ENCODE results near the gene UPF2. TPM values are rescaled to one million over a fixed set of nuclear protein-coding genes. Genes with fewer than 3 reads are reported as not detected.

The UPF2 gene, protein sequence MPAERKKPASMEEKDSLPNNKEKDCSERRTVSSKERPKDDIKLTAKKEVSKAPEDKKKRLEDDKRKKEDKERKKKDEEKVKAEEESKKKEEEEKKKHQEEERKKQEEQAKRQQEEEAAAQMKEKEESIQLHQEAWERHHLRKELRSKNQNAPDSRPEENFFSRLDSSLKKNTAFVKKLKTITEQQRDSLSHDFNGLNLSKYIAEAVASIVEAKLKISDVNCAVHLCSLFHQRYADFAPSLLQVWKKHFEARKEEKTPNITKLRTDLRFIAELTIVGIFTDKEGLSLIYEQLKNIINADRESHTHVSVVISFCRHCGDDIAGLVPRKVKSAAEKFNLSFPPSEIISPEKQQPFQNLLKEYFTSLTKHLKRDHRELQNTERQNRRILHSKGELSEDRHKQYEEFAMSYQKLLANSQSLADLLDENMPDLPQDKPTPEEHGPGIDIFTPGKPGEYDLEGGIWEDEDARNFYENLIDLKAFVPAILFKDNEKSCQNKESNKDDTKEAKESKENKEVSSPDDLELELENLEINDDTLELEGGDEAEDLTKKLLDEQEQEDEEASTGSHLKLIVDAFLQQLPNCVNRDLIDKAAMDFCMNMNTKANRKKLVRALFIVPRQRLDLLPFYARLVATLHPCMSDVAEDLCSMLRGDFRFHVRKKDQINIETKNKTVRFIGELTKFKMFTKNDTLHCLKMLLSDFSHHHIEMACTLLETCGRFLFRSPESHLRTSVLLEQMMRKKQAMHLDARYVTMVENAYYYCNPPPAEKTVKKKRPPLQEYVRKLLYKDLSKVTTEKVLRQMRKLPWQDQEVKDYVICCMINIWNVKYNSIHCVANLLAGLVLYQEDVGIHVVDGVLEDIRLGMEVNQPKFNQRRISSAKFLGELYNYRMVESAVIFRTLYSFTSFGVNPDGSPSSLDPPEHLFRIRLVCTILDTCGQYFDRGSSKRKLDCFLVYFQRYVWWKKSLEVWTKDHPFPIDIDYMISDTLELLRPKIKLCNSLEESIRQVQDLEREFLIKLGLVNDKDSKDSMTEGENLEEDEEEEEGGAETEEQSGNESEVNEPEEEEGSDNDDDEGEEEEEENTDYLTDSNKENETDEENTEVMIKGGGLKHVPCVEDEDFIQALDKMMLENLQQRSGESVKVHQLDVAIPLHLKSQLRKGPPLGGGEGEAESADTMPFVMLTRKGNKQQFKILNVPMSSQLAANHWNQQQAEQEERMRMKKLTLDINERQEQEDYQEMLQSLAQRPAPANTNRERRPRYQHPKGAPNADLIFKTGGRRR
- 7.9 TPM for total RNA-seq

DNA sequence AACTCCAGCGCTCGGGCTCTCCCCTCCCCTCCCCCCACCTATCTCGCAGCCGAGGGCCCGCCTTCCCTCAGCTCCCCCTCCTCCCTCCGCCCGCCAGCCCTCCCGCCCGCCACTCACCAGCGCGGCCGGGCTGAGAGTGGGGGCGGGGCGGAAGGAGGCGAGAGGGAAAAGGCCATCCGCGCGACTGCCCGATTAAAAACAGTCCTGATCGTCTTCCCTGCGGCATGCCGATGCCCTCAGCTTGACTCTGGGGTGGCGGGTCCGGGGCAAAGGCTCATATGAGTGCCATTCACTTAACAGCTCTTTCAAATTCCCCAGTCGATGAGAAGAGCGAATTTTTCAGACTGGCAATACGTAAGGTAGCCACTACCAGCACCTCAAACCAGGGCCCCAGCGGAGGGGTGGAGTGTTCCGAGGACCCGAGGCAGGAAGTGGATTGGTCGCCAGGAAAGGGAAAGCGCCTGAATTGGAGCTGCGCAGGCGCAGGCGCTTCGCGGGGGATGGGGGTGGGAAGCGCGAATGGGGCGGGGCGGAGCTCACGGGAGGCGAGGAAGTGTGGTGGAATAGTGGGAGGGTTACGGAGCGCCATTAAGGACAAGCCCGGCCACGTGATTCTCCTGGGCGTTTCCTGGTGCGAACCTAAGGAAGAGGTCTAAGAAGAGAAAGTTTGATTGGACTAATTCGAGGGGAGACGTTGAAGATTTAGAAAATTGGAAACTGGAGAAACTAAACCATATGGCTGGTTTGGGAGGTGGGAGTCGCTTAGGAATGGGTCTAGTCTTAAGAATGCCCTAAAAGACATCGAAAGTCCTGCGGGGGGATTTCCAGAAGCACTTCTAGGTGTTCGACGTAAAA lies at the start of gene UPF2:
Gene UPF2, minus strand, starts transcription at position 13 of the 855 bp plus-strand sequence. CDS start 7,386 bp downstream, outside the sequence.
- Histone ChIP-seq H3K27me3 (no peaks in the 10 kb centered on the region), H3K4me3 (peak within 1 kb of the TSS; percentile 91 to 95), H3K9me3 (no peaks in the 10 kb centered on the region), H3K36me3 (no peaks in the 10 kb centered on the region), H3K4me1 (peaks cover 0 to 2% of the 10 kb centered on the region in 2 donors), H3K27ac (peak within 1 kb of the TSS; percentile 91 to 93)
- intact Hi-C loops (cut with DNase I) = loop anchor here (1.0 to 2.0 kb wide), 3 partner anchors 25 to 1260 kb away; partner anchors contain the start of genes DHTKD1 and SEC61A2
- TF ChIP-seq, protein P1, sequence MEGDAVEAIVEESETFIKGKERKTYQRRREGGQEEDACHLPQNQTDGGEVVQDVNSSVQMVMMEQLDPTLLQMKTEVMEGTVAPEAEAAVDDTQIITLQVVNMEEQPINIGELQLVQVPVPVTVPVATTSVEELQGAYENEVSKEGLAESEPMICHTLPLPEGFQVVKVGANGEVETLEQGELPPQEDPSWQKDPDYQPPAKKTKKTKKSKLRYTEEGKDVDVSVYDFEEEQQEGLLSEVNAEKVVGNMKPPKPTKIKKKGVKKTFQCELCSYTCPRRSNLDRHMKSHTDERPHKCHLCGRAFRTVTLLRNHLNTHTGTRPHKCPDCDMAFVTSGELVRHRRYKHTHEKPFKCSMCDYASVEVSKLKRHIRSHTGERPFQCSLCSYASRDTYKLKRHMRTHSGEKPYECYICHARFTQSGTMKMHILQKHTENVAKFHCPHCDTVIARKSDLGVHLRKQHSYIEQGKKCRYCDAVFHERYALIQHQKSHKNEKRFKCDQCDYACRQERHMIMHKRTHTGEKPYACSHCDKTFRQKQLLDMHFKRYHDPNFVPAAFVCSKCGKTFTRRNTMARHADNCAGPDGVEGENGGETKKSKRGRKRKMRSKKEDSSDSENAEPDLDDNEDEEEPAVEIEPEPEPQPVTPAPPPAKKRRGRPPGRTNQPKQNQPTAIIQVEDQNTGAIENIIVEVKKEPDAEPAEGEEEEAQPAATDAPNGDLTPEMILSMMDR (IDR thresholded peaks at IDR 0.05) = no peak
- DNase-seq (ENCODE audit: low spot score in 2 of 2) = peak; percentile 95 to 99

DNA sequence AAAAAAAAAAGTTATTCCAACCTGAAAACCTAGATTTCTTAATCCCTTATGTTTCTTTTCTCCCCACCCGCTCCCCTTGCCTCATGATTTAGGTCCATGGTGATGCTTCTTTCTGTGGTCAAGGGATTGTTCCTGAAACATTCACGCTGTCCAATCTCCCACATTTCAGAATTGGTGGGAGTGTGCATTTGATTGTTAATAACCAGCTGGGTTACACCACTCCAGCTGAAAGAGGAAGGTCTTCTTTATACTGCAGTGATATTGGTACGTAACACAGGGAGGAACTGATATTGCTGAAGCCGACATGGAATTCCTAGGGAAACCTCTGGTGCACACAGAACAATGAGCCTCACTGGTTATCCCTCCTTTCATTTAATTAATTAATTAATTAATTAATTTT lies 48.8 kb upstream of the UPF2 start:
- Histone ChIP-seq H3K4me1 (no peaks in the 10 kb centered on the region), H3K36me3 (peaks cover 48 to 68% of the 10 kb centered on the region in 2 donors), H3K4me3 (no peak overlapping the region), H3K27ac (no peak overlapping the region), H3K27me3 (no peaks in the 10 kb centered on the region), H3K9me3 (no peaks in the 10 kb centered on the region)
- intact Hi-C loops (cut with DNase I) = no loop called here
- TF ChIP-seq, protein P1 (IDR thresholded peaks at IDR 0.05) = no peak
- DNase-seq (ENCODE audit: low spot score in 2 of 2) = no peak

DNA sequence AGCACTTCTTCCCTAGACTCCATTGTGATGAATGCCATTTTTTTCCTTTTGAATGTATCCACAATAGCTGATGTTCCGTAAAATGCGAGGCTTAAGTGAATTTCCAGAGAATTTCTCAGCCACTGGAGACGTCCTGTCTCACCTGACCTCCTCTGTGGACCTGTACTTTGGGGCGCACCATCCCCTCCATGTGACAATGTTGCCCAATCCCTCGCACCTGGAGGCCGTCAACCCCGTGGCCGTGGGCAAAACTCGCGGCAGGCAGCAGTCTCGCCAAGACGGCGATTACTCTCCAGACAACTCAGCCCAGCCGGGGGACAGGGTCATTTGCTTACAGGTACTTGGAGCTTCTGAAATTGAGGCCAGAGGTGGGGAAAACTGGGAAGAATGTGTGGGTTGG lies 46.3 kb upstream of the UPF2 start:
- Histone ChIP-seq H3K27ac (no peak overlapping the region), H3K9me3 (no peaks in the 10 kb centered on the region), H3K36me3 (peaks cover 49 to 74% of the 10 kb centered on the region in 2 donors), H3K4me1 (no peaks in the 10 kb centered on the region), H3K27me3 (no peaks in the 10 kb centered on the region), H3K4me3 (no peak overlapping the region)
- no peak for DNase-seq (ENCODE audit: low spot score in 2 of 2)
- intact Hi-C loops (cut with DNase I) = no loop called here
- TF ChIP-seq, protein P1 (IDR thresholded peaks at IDR 0.05) = no peak

DNA sequence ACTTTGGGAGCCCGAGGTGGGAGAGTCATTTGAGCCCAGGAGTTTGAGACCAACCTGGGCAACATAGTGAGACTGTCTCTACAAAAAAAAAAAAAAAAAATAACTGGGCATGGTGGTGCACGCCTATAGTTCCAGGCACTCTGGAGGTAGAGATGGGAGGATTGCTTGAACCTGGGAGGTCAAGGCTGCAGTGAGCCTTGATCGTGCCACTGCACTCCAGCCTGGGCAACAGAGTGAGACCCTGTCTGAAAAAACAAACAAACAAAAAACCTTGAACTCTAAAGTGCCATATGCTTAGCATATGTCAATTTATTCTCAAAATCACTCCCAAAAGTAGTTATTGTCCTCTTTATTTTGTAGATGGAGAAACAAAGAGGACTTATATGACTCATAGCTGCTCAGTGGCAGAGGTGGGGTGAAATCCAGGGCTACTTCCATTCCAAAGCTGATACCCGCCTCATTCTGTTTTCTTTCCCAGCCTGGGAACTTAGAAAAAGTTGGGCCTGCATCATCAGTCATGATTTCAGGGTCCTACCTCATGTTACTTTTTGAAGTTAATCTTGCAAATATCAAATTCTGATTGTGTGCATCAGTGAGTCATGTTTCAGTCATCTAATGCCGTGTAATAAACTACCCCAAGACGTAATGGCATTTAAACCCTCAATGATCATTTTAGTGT lies 39.4 kb upstream of the UPF2 start:
- H3K27me3 ChIP-seq = no peaks in the 10 kb centered on the region
- H3K4me3 ChIP-seq = no peak overlapping the region
- no peaks in the 10 kb centered on the region for H3K4me1 ChIP-seq
- no peaks in the 10 kb centered on the region for H3K9me3 ChIP-seq
- DNase-seq (ENCODE audit: low spot score in 2 of 2) = no peak
- H3K36me3 ChIP-seq = peaks cover 18 to 45% of the 10 kb centered on the region in 2 donors
- no peak overlapping the region for H3K27ac ChIP-seq
- TF ChIP-seq, protein P1 (IDR thresholded peaks at IDR 0.05) = no peak
- intact Hi-C loops (cut with DNase I) = no loop called here
